ENCODE results near the gene SSUH2. TPM values are rescaled to one million over a fixed set of nuclear protein-coding genes. Genes with fewer than 3 reads are reported as not detected.
A peak's percentile ranks its signal among the peaks of the same experiment; 100 is the strongest.
"Not testable (repeated sequence)": the region's sequence is repeated elsewhere in the genome, so short reads cannot be mapped to it uniquely, and the experiment has no call there.

The SSUH2 gene, protein sequence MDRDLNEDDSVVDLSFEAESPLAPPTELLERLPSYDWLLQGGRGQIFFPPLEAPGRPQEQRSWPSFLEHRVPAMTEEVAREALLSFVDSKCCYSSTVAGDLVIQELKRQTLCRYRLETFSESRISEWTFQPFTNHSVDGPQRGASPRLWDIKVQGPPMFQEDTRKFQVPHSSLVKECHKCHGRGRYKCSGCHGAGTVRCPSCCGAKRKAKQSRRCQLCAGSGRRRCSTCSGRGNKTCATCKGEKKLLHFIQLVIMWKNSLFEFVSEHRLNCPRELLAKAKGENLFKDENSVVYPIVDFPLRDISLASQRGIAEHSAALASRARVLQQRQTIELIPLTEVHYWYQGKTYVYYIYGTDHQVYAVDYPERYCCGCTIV
- total RNA-seq (2021): 0.44 to 0.94 TPM (median 0.57 TPM) in 3 replicates
- percentile 24 among the genes with signal in this experiment for Bru-seq, nascent RNA
- long read RNA-seq, experiment 1, partial matches to known transcripts: 0 of 2 reads
- long read RNA-seq, experiment 1, other reads (novel, unspliced or antisense): 2 of 2 reads
- long read RNA-seq, experiment 2: 0 reads
- long read RNA-seq, experiment 3: 0 reads

DNA sequence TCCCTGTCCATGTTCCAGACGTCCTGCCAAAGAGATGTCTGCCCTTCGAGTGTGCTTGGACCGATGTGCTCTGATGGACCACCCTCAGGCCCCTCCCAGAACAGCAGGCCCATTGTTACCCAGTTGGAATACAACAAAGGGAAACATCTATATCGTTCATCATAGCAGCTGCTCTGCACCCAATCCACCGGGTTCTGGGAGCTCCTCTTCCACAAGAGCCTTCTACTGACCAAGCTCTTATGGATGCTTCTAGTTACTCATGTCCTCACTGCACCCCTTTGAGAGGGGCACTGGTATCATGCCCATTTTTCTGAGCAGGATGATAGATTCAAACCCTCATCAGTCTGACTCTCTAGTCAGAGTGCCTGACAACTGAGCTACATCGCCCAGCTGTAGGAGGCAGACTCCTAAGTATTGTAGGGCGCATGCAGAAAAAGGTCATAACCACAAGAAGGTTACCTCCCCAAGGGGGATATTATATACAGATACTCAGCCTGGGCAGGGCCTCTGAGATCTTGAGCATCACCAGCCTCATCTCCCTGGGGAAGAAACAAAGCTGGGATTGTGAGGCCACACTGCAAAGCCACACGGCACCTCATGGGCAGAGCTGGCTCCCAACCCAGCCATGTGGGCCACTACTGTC lies at the start of gene SSUH2:
Gene SSUH2 (minus strand): TSS at position 51 of the 643 bp plus-strand sequence. CDS start 40 bp downstream, at position 11.
- Mint-ChIP-seq H3K27ac (no peak within 1 kb of the TSS), H3K9me3 (no peaks in the 10 kb centered on the region), H3K4me1 (no peaks in the 10 kb centered on the region), H3K4me3 (no peak within 1 kb of the TSS), H3K36me3 (no peaks in the 10 kb centered on the region), H3K27me3 (ENCODE audit: low read depth) (peaks cover 2% of the 10 kb centered on the region; the same call in 1 of the 2 replicates)
- DNase-seq (ENCODE audit: low spot score) (no peak), ATAC-seq (no peak)
- ChIA-PET CTCF (interaction anchor here (0.5 kb wide), 1 partner anchor 519 kb away, joined by 8 read pairs; no protein-coding TSS in a partner anchor), POLR2A (no interaction called here)
- TF ChIP-seq NR3C1 (CRISPR knock-in tag; conservative IDR thresholded peaks at IDR 0.05; ENCODE audit: low read depth): no peak
- no peak for TF ChIP-seq ZNF263 (CRISPR knock-in tag; IDR thresholded peaks at IDR 0.05; ENCODE audit: low read depth)
- TF ChIP-seq JUN (CRISPR knock-in tag; IDR thresholded peaks at IDR 0.05): no peak
- no peak for TF ChIP-seq ZNF138 (CRISPR knock-in tag; conservative IDR thresholded peaks at IDR 0.05)
- TF ChIP-seq CTCF (IDR thresholded peaks at IDR 0.05): no peak
- TF ChIP-seq, protein P1, sequence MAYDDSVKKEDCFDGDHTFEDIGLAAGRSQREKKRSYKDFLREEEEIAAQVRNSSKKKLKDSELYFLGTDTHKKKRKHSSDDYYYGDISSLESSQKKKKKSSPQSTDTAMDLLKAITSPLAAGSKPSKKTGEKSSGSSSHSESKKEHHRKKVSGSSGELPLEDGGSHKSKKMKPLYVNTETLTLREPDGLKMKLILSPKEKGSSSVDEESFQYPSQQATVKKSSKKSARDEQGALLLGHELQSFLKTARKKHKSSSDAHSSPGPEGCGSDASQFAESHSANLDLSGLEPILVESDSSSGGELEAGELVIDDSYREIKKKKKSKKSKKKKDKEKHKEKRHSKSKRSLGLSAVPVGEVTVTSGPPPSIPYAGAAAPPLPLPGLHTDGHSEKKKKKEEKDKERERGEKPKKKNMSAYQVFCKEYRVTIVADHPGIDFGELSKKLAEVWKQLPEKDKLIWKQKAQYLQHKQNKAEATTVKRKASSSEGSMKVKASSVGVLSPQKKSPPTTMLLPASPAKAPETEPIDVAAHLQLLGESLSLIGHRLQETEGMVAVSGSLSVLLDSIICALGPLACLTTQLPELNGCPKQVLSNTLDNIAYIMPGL (CRISPR knock-in tag; IDR thresholded peaks at IDR 0.05): no peak
- no peak for TF ChIP-seq GRHL2 (CRISPR knock-in tag; IDR thresholded peaks at IDR 0.05; ENCODE audit: insufficient replicate concordance, severe bottlenecking)
- TF ChIP-seq, protein P2, sequence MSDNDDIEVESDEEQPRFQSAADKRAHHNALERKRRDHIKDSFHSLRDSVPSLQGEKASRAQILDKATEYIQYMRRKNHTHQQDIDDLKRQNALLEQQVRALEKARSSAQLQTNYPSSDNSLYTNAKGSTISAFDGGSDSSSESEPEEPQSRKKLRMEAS (CRISPR knock-in tag; IDR thresholded peaks at IDR 0.05): no peak
- TF ChIP-seq, protein P3, sequence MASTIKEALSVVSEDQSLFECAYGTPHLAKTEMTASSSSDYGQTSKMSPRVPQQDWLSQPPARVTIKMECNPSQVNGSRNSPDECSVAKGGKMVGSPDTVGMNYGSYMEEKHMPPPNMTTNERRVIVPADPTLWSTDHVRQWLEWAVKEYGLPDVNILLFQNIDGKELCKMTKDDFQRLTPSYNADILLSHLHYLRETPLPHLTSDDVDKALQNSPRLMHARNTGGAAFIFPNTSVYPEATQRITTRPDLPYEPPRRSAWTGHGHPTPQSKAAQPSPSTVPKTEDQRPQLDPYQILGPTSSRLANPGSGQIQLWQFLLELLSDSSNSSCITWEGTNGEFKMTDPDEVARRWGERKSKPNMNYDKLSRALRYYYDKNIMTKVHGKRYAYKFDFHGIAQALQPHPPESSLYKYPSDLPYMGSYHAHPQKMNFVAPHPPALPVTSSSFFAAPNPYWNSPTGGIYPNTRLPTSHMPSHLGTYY (CRISPR knock-in tag; IDR thresholded peaks at IDR 0.05): no peak

DNA sequence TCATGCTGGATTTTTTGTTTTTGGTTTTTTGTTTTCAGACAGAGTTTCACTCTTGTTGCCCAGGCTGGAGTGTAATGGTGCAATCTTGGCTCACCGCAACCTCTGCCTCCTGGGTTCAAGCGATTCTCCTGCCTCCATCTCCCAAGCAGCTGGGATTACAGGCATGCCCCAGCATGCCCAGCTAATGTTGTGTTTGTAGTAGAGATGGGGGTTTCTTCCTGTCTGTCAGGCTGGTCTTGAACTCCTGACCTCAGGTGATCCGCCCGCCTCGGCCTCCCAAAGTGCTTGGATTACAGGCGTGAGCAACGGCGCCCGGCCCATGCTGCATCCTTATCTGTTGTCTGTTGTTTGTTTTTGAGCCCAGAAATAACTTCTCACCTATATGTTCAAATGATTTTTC lies 46.7 kb upstream of the SSUH2 start:
- CTCF ChIA-PET; H3K36me3 Mint-ChIP-seq; H3K27me3 Mint-ChIP-seq (ENCODE audit: low read depth); ATAC-seq; DNase-seq (ENCODE audit: low spot score); H3K27ac Mint-ChIP-seq; POLR2A ChIA-PET; H3K9me3 Mint-ChIP-seq; H3K4me3 Mint-ChIP-seq; H3K4me1 Mint-ChIP-seq: not testable (repeated sequence)

- H3K9me3 Mint-ChIP-seq, CTCF ChIA-PET: not testable (repeated sequence)
These were observed 40.4 kb upstream of the SSUH2 start for GRCh38 chr3:8684992-8685391.

GRCh38 chr3:8682850-8683574 lies 38.4 kb upstream of the SSUH2 start:
- Mint-ChIP-seq H3K4me1 (peaks cover 14% of the 10 kb centered on the region), H3K27me3 (ENCODE audit: low read depth) (peaks cover 21% of the 10 kb centered on the region)
- POLR2A ChIA-PET; ATAC-seq; H3K9me3 Mint-ChIP-seq; H3K36me3 Mint-ChIP-seq; H3K4me3 Mint-ChIP-seq; DNase-seq (ENCODE audit: low spot score); H3K27ac Mint-ChIP-seq: not testable (repeated sequence)
- CTCF ChIA-PET: interaction anchor here (0.7 to 2.0 kb wide), 2 partner anchors 19 to 86 kb away, joined by 3 to 5 read pairs; partner anchors contain the start of gene OXTR

More at GRCh38 chr3:8684992-8685391, 40.4 kb upstream of the SSUH2 start:
- H3K4me1 Mint-ChIP-seq; ATAC-seq; POLR2A ChIA-PET; H3K27ac Mint-ChIP-seq; H3K4me3 Mint-ChIP-seq; H3K36me3 Mint-ChIP-seq; DNase-seq (ENCODE audit: low spot score): not testable (repeated sequence)
- H3K27me3 Mint-ChIP-seq (ENCODE audit: low read depth): peaks cover 23% of the 10 kb centered on the region

DNA sequence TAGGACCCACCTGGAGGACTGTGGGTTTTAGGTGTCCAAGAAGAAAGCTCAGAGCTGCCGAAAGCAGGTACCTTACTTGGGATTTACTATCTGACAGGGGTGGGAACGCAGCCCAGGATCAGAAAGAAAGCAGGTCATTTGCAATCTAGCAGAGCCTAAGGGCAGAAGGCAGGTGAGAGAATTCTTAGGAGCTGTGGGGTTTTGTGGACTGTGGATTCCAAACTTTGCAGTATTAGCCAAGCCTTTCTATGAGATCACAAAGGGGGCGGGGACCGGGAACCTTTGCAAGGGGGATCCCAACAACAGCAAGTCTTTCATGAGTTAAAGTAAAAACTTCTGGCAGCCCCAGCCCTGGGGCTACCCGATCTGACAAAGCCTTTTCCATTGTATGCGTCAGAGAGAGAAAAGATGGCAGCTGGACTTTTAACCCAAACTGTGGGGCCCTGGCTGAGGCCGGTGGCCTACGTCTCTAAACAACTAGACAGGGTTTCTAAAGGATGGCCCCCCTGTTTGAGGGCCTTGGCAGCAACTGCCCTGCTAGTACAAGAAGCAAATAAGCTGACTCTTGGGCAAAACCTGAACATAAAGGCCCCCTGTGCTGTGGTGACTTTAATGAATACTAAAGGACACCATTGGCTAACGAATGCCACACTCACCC lies 37.4 kb upstream of the SSUH2 start:
- H3K9me3 Mint-ChIP-seq; DNase-seq (ENCODE audit: low spot score); H3K27ac Mint-ChIP-seq; H3K36me3 Mint-ChIP-seq; POLR2A ChIA-PET; H3K4me3 Mint-ChIP-seq; ATAC-seq: not testable (repeated sequence)
- CTCF ChIA-PET: interaction anchor here (2.0 kb wide), 1 partner anchor 18 kb away, joined by 5 read pairs; no protein-coding TSS in a partner anchor
- H3K4me1 Mint-ChIP-seq: peaks cover 14% of the 10 kb centered on the region
- peaks cover 23% of the 10 kb centered on the region for H3K27me3 Mint-ChIP-seq (ENCODE audit: low read depth)
